GM18520 (cell line): ENCODE measurements around the gene COL20A1.

ENCODE experiments used
- ATAC-seq: cut with Tn5 transposase; IDR thresholded peaks from one replicate; pipeline ENCODE4 v1.9.1; 2021; ENCODE audit not compliant: unreplicated experiment

COL20A1 gene

DNA sequence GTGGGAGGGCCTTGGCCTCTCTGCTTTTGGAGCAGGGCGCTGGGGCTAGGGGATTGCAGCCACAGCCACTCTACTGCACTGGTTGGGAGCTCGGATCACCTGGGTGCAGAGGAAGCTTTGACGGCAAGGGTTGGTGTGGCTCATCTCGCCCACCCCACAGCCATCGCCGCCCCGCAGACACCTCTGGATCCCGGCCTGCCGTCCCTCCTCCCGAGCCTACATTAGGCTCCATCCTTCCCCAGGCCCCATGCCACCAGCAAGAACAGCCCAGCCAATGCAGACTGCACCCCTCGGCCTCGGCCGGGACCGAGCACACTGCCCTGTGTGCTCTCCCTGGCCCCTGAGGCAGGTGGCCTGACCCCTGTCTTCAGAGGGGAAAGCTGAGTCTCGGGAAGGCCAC lies 32.5 kb upstream of the COL20A1 start:
- no peak for ATAC-seq

GRCh38 chr20:63261060-63261794 lies 31.8 kb upstream of the COL20A1 start:
- ATAC-seq, result no peak

DNA sequence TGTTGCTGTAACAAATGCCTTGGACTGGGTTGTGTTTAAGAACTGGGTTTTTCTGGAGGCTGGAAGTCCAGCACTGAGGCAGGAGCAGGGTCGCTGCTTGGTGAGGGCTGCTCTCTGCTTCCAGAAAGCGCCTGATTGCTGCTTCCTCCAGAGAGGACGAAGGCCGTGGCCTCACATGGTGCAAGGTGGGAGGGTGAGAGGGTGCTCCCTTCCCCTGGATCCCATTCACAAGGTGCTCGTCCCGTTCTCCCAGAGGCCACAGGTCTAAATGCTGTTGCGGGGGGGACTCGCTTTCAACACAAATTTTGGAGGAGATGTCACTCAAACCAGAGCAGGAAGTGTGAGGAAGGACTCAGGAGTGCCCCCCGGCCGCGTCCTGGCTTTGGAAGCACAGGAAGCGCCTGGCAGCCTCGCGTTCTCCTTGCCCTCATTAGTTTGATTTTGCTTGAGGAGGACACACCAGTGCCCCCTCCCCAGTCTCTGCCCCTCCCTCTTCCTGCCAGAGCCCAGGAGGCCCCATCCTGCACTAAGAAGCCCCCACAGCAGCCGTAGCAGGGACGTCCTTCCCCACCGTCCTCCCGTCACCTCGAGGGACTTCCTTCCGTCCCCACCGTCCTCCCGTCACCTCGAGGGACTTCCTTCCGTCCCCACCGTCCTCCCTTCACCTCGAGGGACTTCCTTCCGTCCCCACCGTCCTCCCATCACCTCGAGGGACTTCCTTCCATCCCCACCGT lies 31.0 kb upstream of the COL20A1 start:
- ATAC-seq, result no peak

DNA sequence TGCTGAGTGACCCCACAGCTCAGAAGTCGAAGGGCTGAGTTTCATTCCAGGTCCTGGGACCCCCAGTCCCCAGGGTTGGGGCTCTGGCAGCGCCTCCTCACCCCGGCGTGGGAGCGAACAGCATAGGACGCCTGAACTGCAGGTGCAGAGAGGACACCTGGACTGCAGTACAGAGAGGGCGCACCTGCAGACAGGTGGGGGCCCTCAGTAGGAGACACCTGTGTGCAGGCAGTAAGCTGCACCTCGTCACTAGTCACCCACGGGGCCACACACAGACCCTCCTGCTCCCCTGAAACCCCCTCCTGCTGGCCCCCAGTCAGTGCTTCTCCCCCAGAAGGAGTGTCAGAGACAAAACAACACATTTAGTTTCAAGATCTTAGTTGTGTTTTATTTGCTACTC lies 30.1 kb upstream of the COL20A1 start:
- no peak for ATAC-seq

- no peak for ATAC-seq
These were observed 29.0 kb upstream of the COL20A1 start for GRCh38 chr20:63264000-63264399.

DNA sequence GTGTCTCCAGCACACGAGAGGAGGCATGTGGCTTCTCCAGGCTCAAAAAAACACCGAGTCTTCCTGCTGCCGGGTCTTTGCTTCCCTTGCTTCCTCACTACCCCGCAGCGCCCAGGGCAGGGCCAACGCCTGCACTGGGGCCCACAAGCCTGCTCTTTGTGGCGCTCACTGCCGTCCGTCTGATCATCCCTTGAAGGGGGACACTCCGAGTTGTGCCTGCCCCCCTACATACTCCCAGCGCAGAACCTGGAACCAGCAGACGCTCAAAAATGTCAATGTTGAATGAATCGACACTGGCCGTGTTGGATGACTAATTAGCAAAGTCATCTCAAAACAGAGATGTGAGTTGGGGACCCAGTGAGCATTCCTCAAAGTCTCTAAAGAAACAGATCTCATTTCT lies 28.5 kb upstream of the COL20A1 start:
- no peak for ATAC-seq

DNA sequence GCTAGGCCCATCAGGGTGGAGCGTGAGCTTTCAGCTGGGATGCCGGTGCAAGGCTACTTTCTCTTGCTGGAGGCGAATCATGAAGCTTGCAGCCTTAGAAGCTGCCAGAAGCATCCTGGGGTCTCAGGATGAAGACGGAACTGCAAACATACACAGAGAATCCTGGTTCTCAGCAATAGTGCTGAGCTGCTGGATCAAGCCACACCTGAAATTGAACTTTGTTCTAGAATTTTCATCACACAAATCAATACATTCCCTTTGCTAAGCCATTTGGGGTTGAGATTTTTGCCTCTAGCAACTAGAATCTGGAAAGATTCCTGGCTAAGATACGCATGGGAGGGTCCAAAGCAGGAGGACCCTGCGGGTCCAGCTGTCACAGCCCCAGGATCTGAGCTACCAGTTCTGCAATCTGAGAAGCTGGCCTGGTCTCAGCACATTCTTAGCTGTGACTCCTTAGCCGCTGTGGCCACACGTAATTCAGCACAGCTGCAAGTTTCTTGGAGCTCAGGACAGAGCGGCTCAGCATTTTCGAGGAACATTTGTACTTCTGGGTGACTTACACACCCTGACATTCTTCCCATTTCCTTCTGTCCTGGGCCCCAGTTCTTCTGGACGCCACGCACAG lies 27.0 kb upstream of the COL20A1 start:
- no peak for ATAC-seq

DNA sequence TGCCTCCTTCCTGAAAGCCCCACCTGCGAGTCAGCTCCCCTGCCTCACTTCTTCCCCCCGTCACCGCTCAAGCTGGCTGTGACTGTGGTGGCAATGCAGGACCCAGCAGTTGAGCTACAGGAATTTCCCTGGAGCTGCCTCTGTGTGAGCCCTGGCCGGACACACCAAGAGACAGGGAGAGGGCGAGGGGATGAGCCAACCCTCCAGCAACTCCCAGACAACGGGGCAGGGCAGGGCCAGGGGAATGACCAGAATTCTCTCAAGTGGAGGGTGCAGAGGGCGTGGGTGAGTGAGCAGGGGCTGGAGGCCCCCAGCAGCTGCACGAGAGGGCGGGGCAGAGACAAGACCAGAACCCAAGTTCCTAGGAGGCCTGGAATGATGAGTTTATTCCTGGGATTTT lies 25.3 kb upstream of the COL20A1 start:
- ATAC-seq, result no peak

DNA sequence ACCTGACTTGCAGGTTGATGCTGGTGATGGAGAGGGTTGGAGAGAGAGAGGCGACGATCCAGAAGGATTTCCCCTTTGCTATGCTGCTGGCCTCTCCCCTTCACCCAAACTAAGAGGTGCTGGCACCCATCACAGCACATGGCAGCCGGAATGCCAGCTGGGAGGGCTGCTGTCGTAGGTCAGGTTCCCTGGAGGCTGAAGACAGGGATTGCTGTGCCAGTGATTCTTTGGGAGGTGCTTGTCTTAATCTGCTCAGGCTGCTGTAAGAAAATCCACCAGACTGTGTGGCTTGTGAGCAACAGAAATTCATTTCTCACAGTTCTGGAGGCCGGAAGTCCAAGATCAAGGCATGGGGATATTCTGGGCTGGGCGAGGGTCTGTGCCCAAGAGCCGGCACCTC lies 24.7 kb upstream of the COL20A1 start:
- ATAC-seq, result no peak

DNA sequence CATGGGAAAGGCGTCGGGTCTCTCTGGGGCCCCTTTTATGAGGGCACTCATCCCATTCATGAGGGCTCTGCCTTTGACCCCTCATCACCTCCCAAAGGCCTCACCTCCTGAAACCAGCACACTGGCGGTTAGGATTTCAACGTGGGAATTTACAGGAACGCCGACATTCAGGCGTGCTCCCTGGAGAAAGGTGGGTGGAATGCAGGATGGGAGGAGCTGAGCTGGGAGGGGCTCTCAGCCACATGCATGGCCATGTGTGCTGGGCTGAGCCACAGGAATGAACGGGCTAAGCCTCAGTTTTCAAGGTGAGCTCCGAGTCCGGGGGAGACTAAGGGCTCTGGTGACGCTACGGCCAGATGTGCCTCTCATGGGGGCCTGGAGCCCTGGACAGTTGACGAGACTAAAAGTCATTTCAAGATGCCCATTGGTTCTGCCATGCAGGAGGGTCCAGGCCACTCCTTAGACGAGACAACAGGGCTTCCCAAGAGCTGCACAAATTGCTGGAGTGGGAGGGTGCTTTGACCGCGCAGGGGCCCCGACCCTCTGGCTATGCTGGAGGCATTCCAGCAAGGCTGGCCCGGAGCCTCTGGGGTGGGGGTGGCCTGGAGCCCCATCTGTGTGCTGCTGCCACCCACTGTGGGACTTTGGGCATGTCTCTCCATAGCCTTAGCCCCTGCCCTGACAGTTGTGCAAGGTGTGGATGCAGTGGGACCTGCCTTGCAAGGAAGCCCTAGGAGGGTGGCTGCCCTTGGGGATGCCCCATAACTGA lies 24.1 kb upstream of the COL20A1 start:
- ATAC-seq, result no peak

- ATAC-seq, result no peak
These were observed 23.3 kb upstream of the COL20A1 start for GRCh38 chr20:63269724-63270123.

DNA sequence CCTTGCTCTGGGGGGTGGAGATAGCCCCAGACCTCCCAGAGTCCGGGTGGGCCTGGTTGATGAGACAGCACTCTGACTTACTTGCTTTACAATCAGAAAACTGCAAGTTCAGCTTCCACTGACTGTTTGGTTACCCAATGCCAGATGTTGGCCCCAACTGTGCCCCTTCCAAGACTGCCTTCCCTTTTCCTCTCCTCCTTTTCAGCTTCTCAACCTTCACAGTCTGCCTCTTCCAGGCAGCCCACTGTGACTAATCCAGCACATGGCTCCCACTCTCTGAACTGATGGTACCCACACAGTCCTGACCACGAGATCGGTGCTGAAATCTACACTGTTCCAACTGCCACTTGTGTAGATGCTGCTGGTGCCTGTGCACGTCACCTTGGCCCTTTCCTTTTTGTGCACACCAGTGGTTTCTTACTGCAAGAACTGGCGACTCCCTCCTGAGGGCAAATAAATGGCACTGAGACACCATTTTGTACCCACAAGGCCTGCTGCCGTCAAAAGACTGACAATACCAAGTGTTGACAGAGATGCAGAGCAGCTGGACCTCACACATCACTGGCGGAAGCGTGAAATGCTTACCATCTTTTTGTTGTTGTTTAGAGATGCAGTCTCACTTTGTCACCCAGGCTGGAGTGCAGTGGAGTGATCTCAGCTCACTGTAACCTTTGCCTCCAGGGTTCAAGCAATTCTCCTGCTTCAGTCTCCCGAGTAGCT lies 22.2 kb upstream of the COL20A1 start:
- no peak for ATAC-seq

- peak; percentile 81 for ATAC-seq
These were observed 20.6 kb upstream of the COL20A1 start, which contains the start of gene ARFGAP1 for GRCh38 chr20:63272105-63273058. Gene ARFGAP1, plus strand, starts transcription at chr20:63272813. Its CDS starts 2,768 bp downstream, at chr20:63275581.

DNA sequence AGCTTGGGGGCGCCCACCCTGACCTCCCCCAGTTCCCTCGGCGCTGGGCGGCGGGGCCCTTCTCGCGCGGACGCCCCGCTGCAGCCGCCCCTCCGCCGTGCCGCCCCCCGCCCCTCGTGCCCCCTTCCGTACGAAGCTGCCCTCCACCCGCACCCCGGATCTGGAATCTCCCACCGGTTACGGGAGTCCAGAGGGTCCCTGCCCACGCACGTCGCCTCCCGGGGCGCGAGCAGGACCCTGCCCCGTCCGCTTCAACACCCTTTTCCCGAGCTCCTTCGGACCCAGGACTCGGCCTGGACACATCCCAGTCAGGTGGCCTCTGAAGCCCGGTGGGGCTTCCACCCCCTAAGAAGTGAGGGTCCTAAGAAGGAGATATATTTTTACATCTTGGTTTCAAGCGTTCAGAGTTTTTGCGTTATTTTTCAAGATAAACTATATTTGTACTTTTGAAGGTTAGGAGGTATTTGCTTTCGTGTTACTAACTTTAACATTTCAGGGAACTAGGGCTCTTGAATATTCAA lies 19.9 kb upstream of the COL20A1 start:
- ATAC-seq, result no peak

DNA sequence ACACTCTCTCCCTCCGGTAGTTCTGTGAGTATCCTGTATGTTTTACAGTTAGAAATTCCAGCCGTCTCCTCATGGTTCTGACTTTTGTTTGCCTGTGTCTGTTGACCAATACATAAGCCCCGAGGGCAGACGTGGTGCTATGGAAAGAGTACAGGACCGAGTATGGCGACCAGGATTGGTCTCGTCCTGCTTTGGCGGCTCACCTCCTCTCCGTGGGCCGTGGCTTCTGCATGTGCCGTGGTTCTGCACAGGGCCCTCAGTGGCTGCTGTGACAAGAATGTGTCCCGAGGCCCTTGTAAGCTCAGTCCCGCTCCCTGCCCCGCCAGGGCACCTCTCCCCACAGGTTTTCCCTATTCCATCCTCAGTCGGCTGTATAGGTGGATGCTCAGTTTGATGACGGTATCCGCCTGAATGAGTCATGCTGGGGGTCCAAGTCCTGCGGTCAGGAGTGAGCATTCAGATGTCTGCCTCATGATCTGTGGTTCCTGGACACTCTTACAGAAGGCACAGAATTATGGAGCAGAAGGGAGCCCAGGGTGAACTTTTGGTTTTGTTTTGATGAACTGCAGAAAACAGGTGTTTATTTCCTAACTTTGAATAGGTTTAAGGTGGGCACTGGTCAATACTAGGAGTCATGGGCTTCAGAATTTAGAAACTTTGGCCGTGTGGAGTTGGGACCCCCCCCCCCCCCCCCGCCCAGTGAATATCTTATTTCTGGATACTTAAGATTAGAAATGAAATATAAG lies 19.2 kb upstream of the COL20A1 start:
- ATAC-seq, result no peak

DNA sequence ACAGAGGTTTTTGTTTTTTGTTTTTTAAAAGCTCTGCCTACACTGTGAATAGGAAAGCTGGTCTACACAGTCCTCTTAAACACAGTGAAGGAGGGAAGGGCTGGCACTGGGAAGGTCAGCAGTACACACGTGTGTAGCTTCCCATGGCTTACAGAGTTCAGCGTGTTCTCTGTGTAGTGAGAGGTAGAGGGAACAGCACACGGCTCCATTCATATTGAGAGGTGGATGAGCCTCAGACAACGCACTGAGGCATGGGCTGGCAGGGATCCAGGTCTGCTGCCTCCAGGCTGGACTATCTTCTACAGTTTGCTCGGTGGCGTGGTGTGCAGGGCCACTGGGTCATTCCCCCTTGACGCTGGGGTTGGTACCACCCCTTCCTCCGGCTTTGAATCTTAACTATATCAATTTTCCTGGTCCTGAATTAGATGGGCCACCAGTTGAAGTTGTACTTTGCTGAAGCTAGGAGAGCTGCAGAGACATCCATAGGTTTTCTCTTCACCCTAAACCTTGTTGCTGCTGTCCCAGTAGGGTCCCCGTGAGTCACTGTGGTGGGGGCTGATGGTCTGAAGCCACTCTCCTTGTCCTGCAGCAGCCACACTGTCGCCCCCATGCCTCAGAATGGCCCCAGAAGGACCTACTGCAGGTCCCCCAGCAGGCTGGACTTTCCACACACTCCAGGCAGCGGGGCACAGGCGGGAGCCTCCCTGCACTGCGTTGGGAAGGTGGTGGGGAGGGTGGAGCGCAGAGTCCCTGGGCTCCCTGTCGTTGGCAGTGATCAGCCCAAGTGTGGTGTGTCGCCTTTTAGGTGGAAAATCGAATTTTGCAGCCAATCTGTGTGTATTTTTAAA lies 18.4 kb upstream of the COL20A1 start:
- no peak for ATAC-seq

DNA sequence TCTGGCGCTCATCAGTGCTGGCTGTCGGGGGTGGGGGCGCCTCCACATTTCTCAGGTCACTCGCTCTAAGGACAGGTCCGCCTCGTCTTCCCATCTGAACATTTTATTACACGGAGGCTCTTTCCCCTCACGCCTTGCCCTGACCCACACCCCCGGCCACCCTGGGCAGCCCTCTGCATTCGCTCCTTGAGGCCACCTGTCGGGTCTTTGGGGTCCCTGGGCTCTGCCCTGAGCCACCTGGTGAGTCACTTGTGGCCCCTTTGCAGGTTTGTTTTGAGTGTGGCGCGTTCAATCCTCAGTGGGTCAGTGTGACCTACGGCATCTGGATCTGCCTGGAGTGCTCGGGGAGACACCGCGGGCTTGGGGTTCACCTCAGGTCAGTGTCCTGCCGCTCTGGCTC lies 17.2 kb upstream of the COL20A1 start:
- no peak for ATAC-seq

GRCh38 chr20:63276956-63277355 lies 16.0 kb upstream of the COL20A1 start:
- ATAC-seq, result no peak
